OCI-LY3 (cell line): ENCODE data around the gene TAS2R1.

Source experiments
- H2AFZ ChIP-seq: fragments of 200-600, 300-600 bp; shearing (Covaris generic); 2 replicates; pipeline ENCODE4 v1.6.0; 2014; ENCODE audit warnings: antibody characterized with exemption, low read depth, low read length
- H3K27ac ChIP-seq: fragments of 200-600, 300-600 bp; sonication (generic); 2 replicates; pipeline ENCODE4 v1.5.1; 2014; ENCODE audit warnings: mild to moderate bottlenecking, low read length, moderate library complexity, mixed read lengths
- H3K27me3 ChIP-seq: fragments of 200-600, 300-600 bp; sonication (generic); 2 replicates; pipeline ENCODE4 v1.6.1; 2014; ENCODE audit warnings: low read depth, low read length, mixed read lengths
- H3K36me3 ChIP-seq: fragments of 200-600, 300-600 bp; sonication (generic); replicated peaks from 2 replicates; pipeline ENCODE3; 2014; ENCODE audit warnings: low read depth, low read length, mixed read lengths
- H3K4me1 ChIP-seq: fragments of 300-600, 200-600 bp; sonication (generic); 2 replicates; pipeline ENCODE4 v1.6.1; 2014; ENCODE audit warnings: low read length, mixed read lengths
- H3K4me2 ChIP-seq: fragments of 200-600, 300-600 bp; sonication (generic); 2 replicates; pipeline ENCODE4 v1.6.1; 2014; ENCODE audit warnings: low read length, mixed read lengths
- H3K4me3 ChIP-seq: fragments of 300-600, 200-600 bp; sonication (generic); 2 replicates; pipeline ENCODE4 v1.5.1; 2014; ENCODE audit warnings: antibody characterized with exemption, mild to moderate bottlenecking, low read length, moderate library complexity
- H3K79me2 ChIP-seq: fragments of 300-600, 200-600 bp; shearing (Covaris generic); 2 replicates; pipeline ENCODE4 v1.6.1; 2014; ENCODE audit warnings: mild to moderate bottlenecking, low read length, mixed read lengths
- H3K9ac ChIP-seq: fragments of 300-600, 200-600 bp; shearing (Covaris generic); 2 replicates; pipeline ENCODE4 v1.6.0; 2014; ENCODE audit warnings: mild to moderate bottlenecking, low read length, moderate library complexity
- H3K9me3 ChIP-seq: fragments of 200-600, 300-600 bp; shearing (Covaris generic); 2 replicates; pipeline ENCODE4 v1.6.1; 2014; ENCODE audit warnings: low read length, mixed read lengths; ENCODE audit not compliant: insufficient read depth
- H4K20me1 ChIP-seq: fragments of 200-600, 300-600 bp; sonication (generic); 2 replicates; pipeline ENCODE4 v1.6.1; 2016; ENCODE audit warnings: low read length, mixed read lengths; ENCODE audit not compliant: insufficient read depth
- CTCF ChIP-seq: fragments of 200-600, 300-600 bp; sonication (generic); IDR thresholded peaks from 2 replicates; pipeline ENCODE4 v1.5.1; 2014; ENCODE audit warnings: antibody characterized with exemption, low read length, low read depth
- EZH2phosphoT487 ChIP-seq: fragments of 200-600 bp; shearing (Covaris generic); IDR thresholded peaks from 2 replicates; pipeline ENCODE4 v1.6.1; 2018; ENCODE audit warnings: antibody characterized with exemption, mixed run types, low read depth

The TAS2R1 gene

GRCh38 chr5:9654886-9655285 is 24.7 kb upstream of the TAS2R1 start:
- TF ChIP-seq CTCF (no peak), EZH2phosphoT487 (no peak)
- Histone ChIP-seq H3K9ac (no peak overlapping the region), H3K9me3 (no peaks in the 10 kb centered on the region), H3K79me2 (no peaks in the 10 kb centered on the region), H4K20me1 (no peaks in the 10 kb centered on the region), H3K27ac (no peak overlapping the region), H3K4me1 (no peaks in the 10 kb centered on the region), H3K36me3 (no peaks in the 10 kb centered on the region), H3K4me2 (no peak overlapping the region), H3K27me3 (no peaks in the 10 kb centered on the region), H2AFZ (no peak overlapping the region), H3K4me3 (no peak overlapping the region)

- no peak overlapping the region for H2AFZ ChIP-seq
- H3K27me3 ChIP-seq, result no peaks in the 10 kb centered on the region
- no peaks in the 10 kb centered on the region for H3K9me3 ChIP-seq
- no peak overlapping the region for H3K27ac ChIP-seq
- no peaks in the 10 kb centered on the region for H3K4me1 ChIP-seq
- no peaks in the 10 kb centered on the region for H3K36me3 ChIP-seq
- H3K79me2 ChIP-seq, result no peaks in the 10 kb centered on the region
- TF ChIP-seq EZH2phosphoT487 (no peak), CTCF (no peak)
- H3K4me2 ChIP-seq, result no peak overlapping the region
- H3K4me3 ChIP-seq, result no peak overlapping the region
- no peaks in the 10 kb centered on the region for H4K20me1 ChIP-seq
- H3K9ac ChIP-seq, result no peak overlapping the region
Measured at GRCh38 chr5:9653811-9654210, 23.7 kb upstream of the TAS2R1 start.

- Histone ChIP-seq H3K36me3 (no peaks in the 10 kb centered on the region), H3K4me1 (no peaks in the 10 kb centered on the region), H3K4me2 (no peak overlapping the region), H3K27me3 (no peaks in the 10 kb centered on the region), H3K4me3 (no peak overlapping the region), H3K27ac (no peak overlapping the region), H2AFZ (no peak overlapping the region), H3K79me2 (no peaks in the 10 kb centered on the region), H4K20me1 (no peaks in the 10 kb centered on the region), H3K9me3 (no peaks in the 10 kb centered on the region), H3K9ac (no peak overlapping the region)
- TF ChIP-seq EZH2phosphoT487 (no peak), CTCF (no peak)
Measured at GRCh38 chr5:9653061-9653460, 22.9 kb upstream of the TAS2R1 start.

DNA sequence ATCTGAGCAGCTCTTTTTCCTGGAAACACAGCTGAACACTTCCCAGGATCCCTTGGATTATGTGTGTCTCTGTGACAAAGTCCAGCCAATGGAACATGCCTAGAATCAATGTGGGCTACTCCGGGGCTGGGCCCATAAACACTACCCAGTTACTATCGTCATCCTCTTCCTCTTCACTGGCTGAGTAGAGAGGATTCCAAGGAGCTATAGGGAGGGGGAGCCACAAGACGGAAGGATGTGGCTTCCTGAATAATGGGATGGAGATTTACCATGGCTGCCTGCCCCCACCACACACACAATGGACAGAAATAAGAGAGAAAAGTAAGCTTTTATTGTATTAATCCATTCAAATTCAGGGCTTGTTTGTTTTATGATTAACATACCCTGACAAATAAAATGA is 22.1 kb upstream of the TAS2R1 start:
- TF ChIP-seq CTCF (no peak), EZH2phosphoT487 (no peak)
- Histone ChIP-seq H3K27ac (no peak overlapping the region), H3K79me2 (no peaks in the 10 kb centered on the region), H3K4me3 (no peak overlapping the region), H3K9me3 (no peaks in the 10 kb centered on the region), H3K4me2 (no peak overlapping the region), H2AFZ (no peak overlapping the region), H3K36me3 (no peaks in the 10 kb centered on the region), H3K27me3 (no peaks in the 10 kb centered on the region), H3K9ac (no peak overlapping the region), H3K4me1 (no peaks in the 10 kb centered on the region), H4K20me1 (no peaks in the 10 kb centered on the region)
